DND-41 (cell line): ENCODE results near the gene ZAR1.

Experiments used
- ATAC-seq: fragments of 200-7000 bp; cut with Tn5 transposase; 3 replicates; pipeline ENCODE4 v1.9.1; 2021; ENCODE audit warnings: low read depth; ENCODE audit not compliant: insufficient read depth
- DNase-seq: peaks from one replicate; pipeline ENCODE4 v3.0.0-alpha.2; 2020
- H2AFZ ChIP-seq: 2 replicates; pipeline ENCODE4 v1.6.0; 2012; ENCODE audit warnings: low read depth, low read length
- H3K27ac ChIP-seq: 2 replicates; pipeline ENCODE4 v1.5.1; 2012; ENCODE audit warnings: low read length, inconsistent platforms
- H3K27me3 ChIP-seq: fragments of 200-600 bp; sonication (generic); 2 replicates; pipeline ENCODE4 v1.6.0; 2012; ENCODE audit warnings: low read length, mild to moderate bottlenecking, inconsistent platforms; ENCODE audit not compliant: insufficient read depth, poor library complexity
- H3K36me3 ChIP-seq: 2 replicates; pipeline ENCODE4 v1.5.1; 2012; ENCODE audit warnings: low read length, inconsistent platforms; ENCODE audit not compliant: insufficient read depth
- H3K4me1 ChIP-seq: 2 replicates; pipeline ENCODE4 v1.5.1; 2012; ENCODE audit warnings: mild to moderate bottlenecking, low read length; ENCODE audit not compliant: insufficient read depth
- H3K4me2 ChIP-seq: 2 replicates; pipeline ENCODE4 v1.6.0; 2012; ENCODE audit warnings: mild to moderate bottlenecking, moderate library complexity, low read length, inconsistent platforms; ENCODE audit not compliant: insufficient read depth
- H3K4me3 ChIP-seq, 2 experiments: fragments of 200-600 bp in 1 of 2; shearing (Covaris generic) in 1 of 2; 2 replicates each; pipeline ENCODE4 v1.5.1; 2012 to 2016; ENCODE audit warnings: inconsistent platforms in 2 of 2, low read length in 2 of 2, mild to moderate bottlenecking in 2 of 2, low read depth in 1 of 2, moderate library complexity in 1 of 2
- H3K79me2 ChIP-seq: 2 replicates; pipeline ENCODE4 v1.6.0; 2012; ENCODE audit warnings: low read length, inconsistent platforms; ENCODE audit not compliant: insufficient read depth
- H3K9ac ChIP-seq: 2 replicates; pipeline ENCODE4 v1.6.0; 2012; ENCODE audit warnings: low read depth, mild to moderate bottlenecking, inconsistent platforms, low read length, moderate library complexity
- H3K9me3 ChIP-seq: 2 replicates; pipeline ENCODE4 v1.5.1; 2012; ENCODE audit warnings: low read length, moderate library complexity, mild to moderate bottlenecking, inconsistent platforms; ENCODE audit not compliant: insufficient read depth, severe bottlenecking
- H4K20me1 ChIP-seq: 2 replicates; pipeline ENCODE4 v1.6.0; 2012; ENCODE audit warnings: low read length; ENCODE audit not compliant: insufficient read depth
- EZH2 ChIP-seq: IDR thresholded peaks from 3 replicates; pipeline ENCODE4 v1.6.1; 2012; ENCODE audit warnings: borderline replicate concordance, low read depth, mild to moderate bottlenecking, moderate library complexity, low read length, inconsistent platforms; ENCODE audit not compliant: severe bottlenecking
- TF ChIP-seq, protein P1 (sequence below): IDR thresholded peaks from 2 replicates; pipeline ENCODE4 v1.5.1; 2012; ENCODE audit warnings: borderline replicate concordance, low read length, moderate library complexity, mild to moderate bottlenecking; ENCODE audit not compliant: poor library complexity, severe bottlenecking; ENCODE audit errors: extremely low read depth

Gene ZAR1

GRCh38 chr4:48504026-48504330 is 13.9 kb downstream of the ZAR1 start:
- H3K79me2 ChIP-seq = no peaks in the 10 kb centered on the region
- H3K4me1 ChIP-seq = no peaks in the 10 kb centered on the region
- peaks cover 80% of the 10 kb centered on the region for H3K36me3 ChIP-seq
- H2AFZ ChIP-seq = no peak overlapping the region
- H4K20me1 ChIP-seq = no peaks in the 10 kb centered on the region
- H3K4me3 ChIP-seq = no peak overlapping the region
- DNase-seq = no peak
- H3K9ac ChIP-seq = no peak overlapping the region
- TF ChIP-seq, protein P1, sequence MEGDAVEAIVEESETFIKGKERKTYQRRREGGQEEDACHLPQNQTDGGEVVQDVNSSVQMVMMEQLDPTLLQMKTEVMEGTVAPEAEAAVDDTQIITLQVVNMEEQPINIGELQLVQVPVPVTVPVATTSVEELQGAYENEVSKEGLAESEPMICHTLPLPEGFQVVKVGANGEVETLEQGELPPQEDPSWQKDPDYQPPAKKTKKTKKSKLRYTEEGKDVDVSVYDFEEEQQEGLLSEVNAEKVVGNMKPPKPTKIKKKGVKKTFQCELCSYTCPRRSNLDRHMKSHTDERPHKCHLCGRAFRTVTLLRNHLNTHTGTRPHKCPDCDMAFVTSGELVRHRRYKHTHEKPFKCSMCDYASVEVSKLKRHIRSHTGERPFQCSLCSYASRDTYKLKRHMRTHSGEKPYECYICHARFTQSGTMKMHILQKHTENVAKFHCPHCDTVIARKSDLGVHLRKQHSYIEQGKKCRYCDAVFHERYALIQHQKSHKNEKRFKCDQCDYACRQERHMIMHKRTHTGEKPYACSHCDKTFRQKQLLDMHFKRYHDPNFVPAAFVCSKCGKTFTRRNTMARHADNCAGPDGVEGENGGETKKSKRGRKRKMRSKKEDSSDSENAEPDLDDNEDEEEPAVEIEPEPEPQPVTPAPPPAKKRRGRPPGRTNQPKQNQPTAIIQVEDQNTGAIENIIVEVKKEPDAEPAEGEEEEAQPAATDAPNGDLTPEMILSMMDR = no peak
- no peak for TF ChIP-seq EZH2
- H3K4me2 ChIP-seq = no peak overlapping the region
- no peak for ATAC-seq
- H3K27me3 ChIP-seq = no peaks in the 10 kb centered on the region
- H3K9me3 ChIP-seq = no peaks in the 10 kb centered on the region
- no peak overlapping the region for H3K27ac ChIP-seq

GRCh38 chr4:48504352-48504751 is 14.3 kb downstream of the ZAR1 start:
- Histone ChIP-seq H3K27ac (no peak overlapping the region), H3K79me2 (no peaks in the 10 kb centered on the region), H3K9ac (no peak overlapping the region), H4K20me1 (no peaks in the 10 kb centered on the region), H3K4me1 (no peaks in the 10 kb centered on the region), H3K36me3 (peaks cover 80% of the 10 kb centered on the region), H3K9me3 (no peaks in the 10 kb centered on the region), H3K4me2 (no peak overlapping the region), H3K4me3 (no peak overlapping the region), H2AFZ (no peak overlapping the region), H3K27me3 (no peaks in the 10 kb centered on the region)
- no peak for DNase-seq
- ATAC-seq = no peak
- no peak for TF ChIP-seq EZH2
- TF ChIP-seq, protein P1 = no peak

DNA sequence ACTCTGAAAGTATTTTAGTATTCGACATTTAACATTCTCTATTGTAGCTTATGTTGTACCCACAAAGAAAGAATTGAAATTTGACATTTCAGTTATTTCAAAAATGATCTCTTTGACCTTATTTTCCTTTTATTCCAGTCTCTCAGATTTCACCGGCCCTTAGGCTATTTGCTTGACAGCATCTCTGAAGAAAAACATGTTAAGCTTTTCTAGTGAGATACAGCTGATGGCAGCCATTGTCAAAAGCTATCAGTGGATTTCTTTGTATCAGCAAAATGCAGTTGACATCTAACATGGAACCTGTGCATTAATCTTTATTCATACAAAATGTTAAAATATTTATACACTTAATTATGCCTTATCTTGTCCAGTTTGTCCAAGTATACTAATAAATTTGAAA is 16.7 kb downstream of the ZAR1 start:
- no peak overlapping the region for H3K27ac ChIP-seq
- no peaks in the 10 kb centered on the region for H3K79me2 ChIP-seq
- no peak overlapping the region for H3K9ac ChIP-seq
- H3K27me3 ChIP-seq = no peaks in the 10 kb centered on the region
- H3K4me2 ChIP-seq = no peak overlapping the region
- H2AFZ ChIP-seq = no peak overlapping the region
- H3K4me1 ChIP-seq = no peaks in the 10 kb centered on the region
- ATAC-seq (no peak), DNase-seq (no peak)
- TF ChIP-seq, protein P1 = no peak
- no peak for TF ChIP-seq EZH2
- no peaks in the 10 kb centered on the region for H4K20me1 ChIP-seq
- no peak overlapping the region for H3K4me3 ChIP-seq
- H3K36me3 ChIP-seq = peaks cover 83% of the 10 kb centered on the region
- no peaks in the 10 kb centered on the region for H3K9me3 ChIP-seq

DNA sequence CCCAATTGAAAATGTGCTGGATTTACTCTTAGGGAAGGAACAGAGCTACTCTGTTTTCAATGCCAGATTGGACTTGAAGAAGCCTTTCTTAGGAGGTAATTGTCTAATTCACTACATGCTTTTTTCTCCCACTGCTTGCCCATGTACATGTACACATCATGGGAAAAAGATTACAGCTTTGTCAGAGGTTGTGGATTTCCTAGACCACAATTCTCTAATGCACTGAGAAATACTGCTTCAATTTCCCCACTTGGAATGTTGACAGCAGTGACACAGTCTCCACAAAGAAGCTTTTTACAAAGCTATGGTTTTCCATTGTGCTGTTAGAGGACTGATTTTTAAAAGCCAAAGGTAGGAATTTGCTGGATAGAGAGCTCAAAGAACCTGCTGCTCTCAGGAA is 19.5 kb downstream of the ZAR1 start:
- no peak for DNase-seq
- Histone ChIP-seq H3K79me2 (no peaks in the 10 kb centered on the region), H3K4me1 (no peaks in the 10 kb centered on the region), H3K4me3 (no peak overlapping the region), H3K36me3 (peaks cover 88% of the 10 kb centered on the region), H3K27ac (no peak overlapping the region), H3K9me3 (no peaks in the 10 kb centered on the region), H3K27me3 (no peaks in the 10 kb centered on the region), H3K4me2 (no peak overlapping the region), H3K9ac (no peak overlapping the region), H2AFZ (no peak overlapping the region), H4K20me1 (no peaks in the 10 kb centered on the region)
- TF ChIP-seq, protein P1 = no peak
- no peak for TF ChIP-seq EZH2
- no peak for ATAC-seq
